Thoracic aorta (tissue), 2 donors: ENCODE measurements around the gene KIFAP3. TPM values are rescaled to one million over a fixed set of nuclear protein-coding genes. Genes with fewer than 3 reads are reported as not detected.

Source experiments
- ATAC-seq: fragments of 150-250 bp; one replicate; pipeline ENCODE4 v1.8.0; 2017; ENCODE audit warnings: low read depth; ENCODE audit not compliant: insufficient number of reproducible peaks, low FRiP score
- DNase-seq: peaks from one replicate; pipeline ENCODE4 v3.0.0-alpha.2; 2020; ENCODE audit warnings: low spot score
- H3K27ac ChIP-seq, 2 donors: fragments of 200-600 bp; sonication (generic); 1 replicate in 1 of 2; 2 replicates in 1 of 2; pipeline ENCODE4 v1.5.1; 2016; ENCODE audit warnings: mild to moderate bottlenecking in 2 of 2, moderate library complexity in 2 of 2
- H3K27me3 ChIP-seq: fragments of 200-600 bp; sonication (generic); replicated peaks from 2 replicates; pipeline ENCODE4 v1.6.0; 2016; ENCODE audit warnings: mild to moderate bottlenecking; ENCODE audit not compliant: insufficient read depth
- H3K36me3 ChIP-seq: fragments of 200-600 bp; sonication (generic); one replicate; pipeline ENCODE4 v1.5.1; 2016
- H3K4me1 ChIP-seq, 2 donors: fragments of 200-600 bp; sonication (generic); 1 replicate in 1 of 2; 2 replicates in 1 of 2; pipeline versions ENCODE4 v1.5.1 to v1.6.0; 2016; ENCODE audit warnings: low read depth in 2 of 2, mild to moderate bottlenecking in 1 of 2; ENCODE audit not compliant: control insufficient read depth in 1 of 2
- H3K4me3 ChIP-seq: fragments of 200-600 bp; sonication (generic); 2 replicates; pipeline ENCODE4 v1.5.1; 2016; ENCODE audit warnings: mild to moderate bottlenecking
- H3K9me3 ChIP-seq: fragments of 200-600 bp; sonication (generic); 2 replicates; pipeline ENCODE4 v1.5.1; 2016
- CTCF ChIP-seq: fragments of 200-600 bp; sonication (generic); IDR thresholded peaks from one replicate; pipeline ENCODE4 v1.5.1; 2019; ENCODE audit warnings: antibody characterized with exemption
- total RNA-seq, 2 donors: library from RNA; depleted of rRNA; stranded (reverse); fragments of >200 nt; gene quantifications; one replicate each; pipeline versions ENCODE4 v1.1.0 to v1.2.3, GENCODE V29; 2016

The KIFAP3 gene
- total RNA-seq, 2 donors from 2014 or later: 23.6 to 43.8 TPM

DNA sequence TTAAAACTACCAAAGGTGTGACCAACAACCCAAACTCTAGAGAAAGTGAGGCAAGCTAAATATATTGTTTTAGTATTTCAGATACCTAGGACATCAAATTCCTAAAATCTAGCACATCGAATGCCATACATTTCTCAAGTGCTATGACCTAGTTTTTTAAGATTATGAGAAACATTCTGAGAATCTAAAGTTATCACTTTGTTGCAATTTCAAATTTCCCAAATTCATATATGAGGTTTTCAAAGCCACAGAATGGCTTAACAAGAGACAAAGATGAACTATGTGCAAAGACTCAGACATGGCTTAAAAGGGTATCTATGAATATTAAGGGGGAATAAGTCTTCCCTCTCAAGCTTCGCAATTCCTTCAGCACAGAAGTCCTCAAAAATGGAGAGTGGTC, 187.6 kb downstream of the KIFAP3 start:
- Histone ChIP-seq H3K4me1 (peaks cover 10 to 17% of the 10 kb centered on the region in 2 donors), H3K27me3 (no peaks in the 10 kb centered on the region), H3K27ac (no peak overlapping the region), H3K9me3 (no peaks in the 10 kb centered on the region), H3K4me3 (no peak overlapping the region), H3K36me3 (peaks cover 20% of the 10 kb centered on the region)
- ATAC-seq (no peak), DNase-seq (no peak)
- no peak for TF ChIP-seq CTCF

GRCh38 chr1:169886422-169886821, 188.1 kb downstream of the KIFAP3 start:
- H3K27me3 ChIP-seq: no peaks in the 10 kb centered on the region
- no peak overlapping the region for H3K27ac ChIP-seq
- no peaks in the 10 kb centered on the region for H3K9me3 ChIP-seq
- DNase-seq: no peak
- no peak for ATAC-seq
- TF ChIP-seq CTCF: no peak
- peaks cover 20% of the 10 kb centered on the region for H3K36me3 ChIP-seq
- H3K4me1 ChIP-seq: peaks cover 6 to 12% of the 10 kb centered on the region in 2 donors
- no peak overlapping the region for H3K4me3 ChIP-seq

- DNase-seq (no peak), ATAC-seq (no peak)
- no peaks in the 10 kb centered on the region for H3K9me3 ChIP-seq
- H3K27ac ChIP-seq: no peak overlapping the region
- H3K36me3 ChIP-seq: peaks cover 20% of the 10 kb centered on the region
- no peak for TF ChIP-seq CTCF
- no peaks in the 10 kb centered on the region for H3K27me3 ChIP-seq
- H3K4me3 ChIP-seq: no peak overlapping the region
- H3K4me1 ChIP-seq: peaks cover 0 to 3% of the 10 kb centered on the region in 2 donors
These were observed 189.3 kb downstream of the KIFAP3 start for GRCh38 chr1:169885207-169885606.

DNA sequence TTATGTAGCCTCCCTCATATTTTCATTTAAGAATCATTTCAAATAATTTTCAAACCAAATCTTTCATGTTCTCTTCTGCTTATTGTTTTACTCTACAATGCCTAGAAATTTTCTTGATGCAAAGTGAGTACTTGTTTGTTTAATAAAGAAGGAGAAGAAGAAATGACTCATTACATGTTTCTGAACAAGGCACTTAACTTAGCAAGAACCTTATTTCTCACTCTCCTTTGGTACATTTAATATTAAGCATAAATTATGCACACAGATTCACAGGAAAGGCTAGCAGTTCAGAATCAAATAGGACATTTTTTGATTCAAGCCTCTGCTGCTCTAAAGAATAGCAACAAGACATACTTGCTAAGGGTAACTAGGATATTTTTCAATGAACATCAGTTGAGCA, 189.9 kb downstream of the KIFAP3 start:
- Histone ChIP-seq H3K9me3 (no peaks in the 10 kb centered on the region), H3K36me3 (peaks cover 20% of the 10 kb centered on the region), H3K4me1 (peaks cover 0 to 3% of the 10 kb centered on the region in 2 donors), H3K27me3 (no peaks in the 10 kb centered on the region), H3K4me3 (no peak overlapping the region), H3K27ac (no peak overlapping the region)
- TF ChIP-seq CTCF: no peak
- no peak for DNase-seq
- ATAC-seq: no peak

GRCh38 chr1:169882039-169882511, 192.4 kb downstream of the KIFAP3 start:
- no peaks in the 10 kb centered on the region for H3K9me3 ChIP-seq
- no peak overlapping the region for H3K4me3 ChIP-seq
- H3K36me3 ChIP-seq: peaks cover 14% of the 10 kb centered on the region
- peaks cover 0 to 3% of the 10 kb centered on the region in 2 donors for H3K4me1 ChIP-seq
- DNase-seq: no peak
- no peak for TF ChIP-seq CTCF
- no peak for ATAC-seq
- no peak overlapping the region for H3K27ac ChIP-seq
- H3K27me3 ChIP-seq: no peaks in the 10 kb centered on the region
